ENCODE measurements around the gene TMEM50A. TPM values are rescaled to one million over a fixed set of nuclear protein-coding genes. Genes with fewer than 3 reads are reported as not detected.
A peak's percentile ranks its signal among the peaks of the same experiment; 100 is the strongest.
"Not testable (repeated sequence)": the region's sequence is repeated elsewhere in the genome, so short reads cannot be mapped to it uniquely, and the experiment has no call there.

The TMEM50A gene
- total and polyA plus RNA-seq, 2 donors (not counting 3 experiments of a cell fraction or from before 2014, with no cell fraction given): 125 to 140 TPM

GRCh38 chr1:25309085-25309484 lies 29.0 kb upstream of the TMEM50A start:
- POLR2A ChIA-PET; H4K20me1 ChIP-seq (replicated peaks; ENCODE audit: control insufficient read depth, extremely low read depth, insufficient read depth, low read length); DNase-seq (ENCODE audit: low read depth, low spot score); H3K79me2 ChIP-seq (ENCODE audit: control insufficient read depth, insufficient read depth, low read length); H3K9ac ChIP-seq (replicated peaks; ENCODE audit: extremely low read depth, insufficient read depth, low read length); CTCF ChIA-PET; H3K9me1 ChIP-seq (replicated peaks; ENCODE audit: control insufficient read depth, extremely low read depth, insufficient read depth, low read length); dilution Hi-C loops (cut with MboI; ENCODE audit: extremely low pct_ligation_motif_present, low sequenced_read_pairs); FAIRE-seq; H2AFZ ChIP-seq (ENCODE audit: low read depth, low read length); H3K4me3 ChIP-seq (replicated peaks in 1 of 3; ENCODE audit: insufficient read depth in 1 of 3, low read depth in 1 of 3, low read length in 3 of 3); H3K27me3 ChIP-seq (ENCODE audit: control insufficient read depth in 2 of 2, insufficient read depth in 2 of 2, low read length in 2 of 2); BruUV-seq (replicated peaks); intact Hi-C loops (cut with micrococcal nuclease); H3K9me3 ChIP-seq (replicated peaks; ENCODE audit: control insufficient read depth, insufficient read depth, low read length); H3K4me2 ChIP-seq (ENCODE audit: insufficient read depth, low read length); H3K27ac ChIP-seq (ENCODE audit: insufficient read depth, low read depth, low read length); H3K36me3 ChIP-seq (ENCODE audit: control insufficient read depth in 2 of 2, extremely low read depth in 1 of 2, insufficient read depth in 2 of 2, low read length in 2 of 2); H3K4me1 ChIP-seq (ENCODE audit: control insufficient read depth, extremely low read depth, insufficient read depth, low read length): not testable (repeated sequence)

GRCh38 chr1:25309486-25309885 lies 28.6 kb upstream of the TMEM50A start:
- H3K79me2 ChIP-seq (ENCODE audit: control insufficient read depth, insufficient read depth, low read length); dilution Hi-C loops (cut with MboI; ENCODE audit: extremely low pct_ligation_motif_present, low sequenced_read_pairs); BruUV-seq (replicated peaks); H3K36me3 ChIP-seq (ENCODE audit: control insufficient read depth in 2 of 2, extremely low read depth in 1 of 2, insufficient read depth in 2 of 2, low read length in 2 of 2); DNase-seq (ENCODE audit: low read depth, low spot score); CTCF ChIA-PET; H3K9me1 ChIP-seq (replicated peaks; ENCODE audit: control insufficient read depth, extremely low read depth, insufficient read depth, low read length); H3K9me3 ChIP-seq (replicated peaks; ENCODE audit: control insufficient read depth, insufficient read depth, low read length); H3K27me3 ChIP-seq (ENCODE audit: control insufficient read depth in 2 of 2, insufficient read depth in 2 of 2, low read length in 2 of 2); H4K20me1 ChIP-seq (replicated peaks; ENCODE audit: control insufficient read depth, extremely low read depth, insufficient read depth, low read length); FAIRE-seq; H3K4me2 ChIP-seq (ENCODE audit: insufficient read depth, low read length); H3K9ac ChIP-seq (replicated peaks; ENCODE audit: extremely low read depth, insufficient read depth, low read length); H3K4me1 ChIP-seq (ENCODE audit: control insufficient read depth, extremely low read depth, insufficient read depth, low read length); H3K4me3 ChIP-seq (replicated peaks in 1 of 3; ENCODE audit: insufficient read depth in 1 of 3, low read depth in 1 of 3, low read length in 3 of 3); intact Hi-C loops (cut with micrococcal nuclease); H3K27ac ChIP-seq (ENCODE audit: insufficient read depth, low read depth, low read length); H2AFZ ChIP-seq (ENCODE audit: low read depth, low read length); POLR2A ChIA-PET: not testable (repeated sequence)

- CTCF ChIA-PET; H3K27me3 ChIP-seq (ENCODE audit: control insufficient read depth in 2 of 2, insufficient read depth in 2 of 2, low read length in 2 of 2); H3K79me2 ChIP-seq (ENCODE audit: control insufficient read depth, insufficient read depth, low read length); intact Hi-C loops (cut with micrococcal nuclease); H3K9ac ChIP-seq (replicated peaks; ENCODE audit: extremely low read depth, insufficient read depth, low read length); H3K9me3 ChIP-seq (replicated peaks; ENCODE audit: control insufficient read depth, insufficient read depth, low read length); BruUV-seq (replicated peaks); H4K20me1 ChIP-seq (replicated peaks; ENCODE audit: control insufficient read depth, extremely low read depth, insufficient read depth, low read length); H3K4me3 ChIP-seq (replicated peaks in 1 of 3; ENCODE audit: insufficient read depth in 1 of 3, low read depth in 1 of 3, low read length in 3 of 3); dilution Hi-C loops (cut with MboI; ENCODE audit: extremely low pct_ligation_motif_present, low sequenced_read_pairs); H3K4me1 ChIP-seq (ENCODE audit: control insufficient read depth, extremely low read depth, insufficient read depth, low read length); POLR2A ChIA-PET; DNase-seq (ENCODE audit: low read depth, low spot score); H2AFZ ChIP-seq (ENCODE audit: low read depth, low read length); H3K4me2 ChIP-seq (ENCODE audit: insufficient read depth, low read length); H3K27ac ChIP-seq (ENCODE audit: insufficient read depth, low read depth, low read length); H3K9me1 ChIP-seq (replicated peaks; ENCODE audit: control insufficient read depth, extremely low read depth, insufficient read depth, low read length); H3K36me3 ChIP-seq (ENCODE audit: control insufficient read depth in 2 of 2, extremely low read depth in 1 of 2, insufficient read depth in 2 of 2, low read length in 2 of 2); FAIRE-seq: not testable (repeated sequence)
Measured at GRCh38 chr1:25312806-25313470, 25.2 kb upstream of the TMEM50A start.

- H3K36me3 ChIP-seq (ENCODE audit: control insufficient read depth in 2 of 2, extremely low read depth in 1 of 2, insufficient read depth in 2 of 2, low read length in 2 of 2); H4K20me1 ChIP-seq (replicated peaks; ENCODE audit: control insufficient read depth, extremely low read depth, insufficient read depth, low read length); intact Hi-C loops (cut with micrococcal nuclease); H3K4me1 ChIP-seq (ENCODE audit: control insufficient read depth, extremely low read depth, insufficient read depth, low read length); H2AFZ ChIP-seq (ENCODE audit: low read depth, low read length); BruUV-seq (replicated peaks); dilution Hi-C loops (cut with MboI; ENCODE audit: extremely low pct_ligation_motif_present, low sequenced_read_pairs); H3K79me2 ChIP-seq (ENCODE audit: control insufficient read depth, insufficient read depth, low read length); CTCF ChIA-PET; H3K9me3 ChIP-seq (replicated peaks; ENCODE audit: control insufficient read depth, insufficient read depth, low read length); H3K9me1 ChIP-seq (replicated peaks; ENCODE audit: control insufficient read depth, extremely low read depth, insufficient read depth, low read length); H3K27me3 ChIP-seq (ENCODE audit: control insufficient read depth in 2 of 2, insufficient read depth in 2 of 2, low read length in 2 of 2); FAIRE-seq; H3K9ac ChIP-seq (replicated peaks; ENCODE audit: extremely low read depth, insufficient read depth, low read length); H3K4me3 ChIP-seq (replicated peaks in 1 of 3; ENCODE audit: insufficient read depth in 1 of 3, low read depth in 1 of 3, low read length in 3 of 3); POLR2A ChIA-PET: not testable (repeated sequence)
- DNase-seq (ENCODE audit: low read depth, low spot score): peak; percentile 60
- peak overlapping the region; percentile 5 for H3K27ac ChIP-seq (ENCODE audit: insufficient read depth, low read depth, low read length)
- peak overlapping the region; percentile 18 for H3K4me2 ChIP-seq (ENCODE audit: insufficient read depth, low read length)
Measured at GRCh38 chr1:25320314-25320938, 17.7 kb upstream of the TMEM50A start.

All from endothelial cell of umbilical vein (primary cell).